ENCODE measurements around the gene MXD1. TPM values are rescaled to one million over a fixed set of nuclear protein-coding genes. Genes with fewer than 3 reads are reported as not detected.
"Not testable (repeated sequence)": the region's sequence is repeated elsewhere in the genome, so short reads cannot be mapped to it uniquely, and the experiment has no call there.

The MXD1 gene, protein sequence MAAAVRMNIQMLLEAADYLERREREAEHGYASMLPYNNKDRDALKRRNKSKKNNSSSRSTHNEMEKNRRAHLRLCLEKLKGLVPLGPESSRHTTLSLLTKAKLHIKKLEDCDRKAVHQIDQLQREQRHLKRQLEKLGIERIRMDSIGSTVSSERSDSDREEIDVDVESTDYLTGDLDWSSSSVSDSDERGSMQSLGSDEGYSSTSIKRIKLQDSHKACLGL
- 10 to 100 TPM; 16.3 to 94.3 (median 33.8) TPM for total RNA-seq

DNA sequence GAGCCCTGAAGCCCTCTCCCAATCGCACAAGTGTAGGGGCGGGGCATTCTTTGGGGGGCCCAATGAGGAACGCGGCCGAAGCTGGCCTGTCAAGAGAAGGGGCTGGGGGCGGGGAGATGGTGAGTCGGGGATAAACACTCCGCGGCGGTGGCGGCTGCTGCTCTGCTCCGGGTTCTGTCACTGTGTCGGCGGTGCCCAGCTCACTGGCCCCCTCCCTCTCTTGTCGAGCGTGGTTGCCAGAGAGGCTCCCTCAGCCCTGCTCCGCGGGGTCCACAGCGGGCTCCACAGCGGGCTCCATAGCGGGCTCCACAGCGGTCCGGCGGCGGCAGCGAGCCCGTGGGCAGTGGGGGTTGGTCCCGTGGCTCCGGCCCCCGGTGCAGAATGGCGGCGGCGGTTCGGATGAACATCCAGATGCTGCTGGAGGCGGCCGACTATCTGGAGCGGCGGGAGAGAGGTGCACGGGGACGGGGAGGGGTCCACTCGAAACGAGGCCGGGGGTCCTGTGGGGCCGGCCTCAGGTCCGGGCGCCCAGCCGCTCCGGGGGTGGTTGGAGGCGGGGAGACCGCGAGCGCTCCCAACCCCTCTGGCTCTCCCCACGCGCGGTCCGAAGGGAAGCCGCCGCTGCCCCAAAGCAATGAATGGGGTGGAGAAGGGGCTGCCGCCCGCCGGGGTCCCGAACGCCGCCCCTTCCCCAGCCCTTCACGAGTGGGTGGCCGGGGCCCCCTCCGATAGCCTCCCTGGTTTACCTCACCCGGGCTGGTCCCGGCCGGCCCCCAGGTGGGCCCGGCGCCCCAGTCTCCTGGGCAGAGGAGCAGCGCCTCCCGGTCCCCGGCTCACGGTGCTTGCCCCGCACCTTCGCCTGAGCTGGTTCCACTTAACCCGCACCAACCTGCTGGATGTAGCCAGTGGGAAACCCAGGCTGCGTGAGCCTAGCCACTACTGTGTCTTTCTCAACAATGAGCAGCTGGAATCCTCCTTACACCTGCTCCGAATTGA is at the start of gene MXD1:
Gene MXD1 (plus strand): TSS at position 160 of the 996 bp plus-strand sequence. CDS start 222 bp downstream, at position 382.
- H3K36me3 ChIP-seq = peaks cover 3 to 22% (median 5%) of the 10 kb centered on the region in 4 donors
- DNase-seq (peak; percentile 53 to 94), ATAC-seq (ENCODE audit: low FRiP score in 2 of 2) (peak in 1 of 2 donors; percentile 1)
- peak within 1 kb of the TSS; percentile 85 to 93 (median 88) for H3K4me3 ChIP-seq
- H3K9me3 ChIP-seq = no peaks in the 10 kb centered on the region
- H3K4me1 ChIP-seq = peaks cover 18 to 37% (median 29%) of the 10 kb centered on the region in 4 donors
- 0 to 1% methylated on average over 10 to 50 of the region's 81 CpGs for WGBS, 2 donors
- H3K27ac ChIP-seq = peak within 1 kb of the TSS; percentile 91 to 100 (median 96)
- TF ChIP-seq POLR2AphosphoS5 (IDR thresholded peaks at IDR 0.05) (peak; percentile 82 to 96), POLR2A (IDR thresholded peaks at IDR 0.05) (peak; percentile 87 to 96 (median 95)), EP300 (IDR thresholded peaks at IDR 0.05) (no peak)
- TF ChIP-seq, protein P1, sequence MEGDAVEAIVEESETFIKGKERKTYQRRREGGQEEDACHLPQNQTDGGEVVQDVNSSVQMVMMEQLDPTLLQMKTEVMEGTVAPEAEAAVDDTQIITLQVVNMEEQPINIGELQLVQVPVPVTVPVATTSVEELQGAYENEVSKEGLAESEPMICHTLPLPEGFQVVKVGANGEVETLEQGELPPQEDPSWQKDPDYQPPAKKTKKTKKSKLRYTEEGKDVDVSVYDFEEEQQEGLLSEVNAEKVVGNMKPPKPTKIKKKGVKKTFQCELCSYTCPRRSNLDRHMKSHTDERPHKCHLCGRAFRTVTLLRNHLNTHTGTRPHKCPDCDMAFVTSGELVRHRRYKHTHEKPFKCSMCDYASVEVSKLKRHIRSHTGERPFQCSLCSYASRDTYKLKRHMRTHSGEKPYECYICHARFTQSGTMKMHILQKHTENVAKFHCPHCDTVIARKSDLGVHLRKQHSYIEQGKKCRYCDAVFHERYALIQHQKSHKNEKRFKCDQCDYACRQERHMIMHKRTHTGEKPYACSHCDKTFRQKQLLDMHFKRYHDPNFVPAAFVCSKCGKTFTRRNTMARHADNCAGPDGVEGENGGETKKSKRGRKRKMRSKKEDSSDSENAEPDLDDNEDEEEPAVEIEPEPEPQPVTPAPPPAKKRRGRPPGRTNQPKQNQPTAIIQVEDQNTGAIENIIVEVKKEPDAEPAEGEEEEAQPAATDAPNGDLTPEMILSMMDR (IDR thresholded peaks at IDR 0.05) = peak in 3 of 6 experiments; percentile 6 to 17 (median 6)
- no peaks in the 10 kb centered on the region for H3K27me3 ChIP-seq

DNA sequence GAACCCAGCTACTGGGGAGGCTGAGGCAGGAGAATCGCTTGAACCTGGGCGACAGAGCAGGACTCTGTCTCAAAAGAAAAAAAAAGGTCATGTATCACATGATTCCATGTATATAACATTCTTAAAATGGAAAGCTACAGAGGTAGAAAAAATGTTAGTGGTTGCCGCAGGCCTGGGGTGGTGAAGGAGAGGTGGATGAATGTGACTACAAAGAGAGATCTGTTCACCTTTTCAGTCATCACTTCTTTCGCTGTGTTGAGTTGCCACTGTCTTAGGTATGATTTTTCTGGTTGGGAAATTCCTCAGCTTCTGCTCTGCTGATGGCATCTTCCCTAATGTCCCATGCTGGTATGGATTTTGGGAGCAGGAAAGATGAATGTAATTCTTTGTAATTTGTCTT is 26.5 kb upstream of the MXD1 start:
- H3K27me3 ChIP-seq = no peaks in the 10 kb centered on the region
- TF ChIP-seq, protein P1 (IDR thresholded peaks at IDR 0.05) = no peak
- no peaks in the 10 kb centered on the region for H3K36me3 ChIP-seq
- H3K27ac ChIP-seq = no peak overlapping the region
- no peaks in the 10 kb centered on the region for H3K9me3 ChIP-seq
- ATAC-seq (ENCODE audit: low FRiP score in 2 of 2) (no peak), DNase-seq (no peak)
- H3K4me3 ChIP-seq = no peak overlapping the region
- WGBS, 2 donors = 89 to 97% methylated on average over 4 of the region's 4 CpGs
- peaks cover 0 to 4% (median 2%) of the 10 kb centered on the region in 4 donors for H3K4me1 ChIP-seq

DNA sequence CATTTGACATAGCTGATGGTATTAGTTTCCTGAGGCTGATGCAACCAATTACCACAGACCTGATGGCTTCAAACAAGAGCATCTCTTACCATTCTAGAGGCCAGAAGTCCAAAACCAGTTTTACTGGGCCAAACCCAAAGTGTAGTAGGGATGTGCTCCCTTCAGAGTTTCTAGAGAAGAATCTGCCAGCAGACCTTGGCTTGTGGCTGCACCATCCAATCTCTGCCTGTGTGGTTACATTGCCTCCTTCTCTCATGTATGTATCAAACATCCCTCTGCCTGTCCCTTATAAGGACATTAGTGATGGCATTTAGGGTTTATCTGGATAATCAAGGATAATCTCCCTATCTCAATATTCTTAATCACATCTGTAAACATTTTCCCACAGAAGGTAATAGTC is 25.6 kb upstream of the MXD1 start:
- no peak for DNase-seq
- TF ChIP-seq, protein P1 (IDR thresholded peaks at IDR 0.05) = no peak
- TF ChIP-seq EP300 (IDR thresholded peaks at IDR 0.05) (no peak), POLR2AphosphoS5 (IDR thresholded peaks at IDR 0.05) (no peak), POLR2A (IDR thresholded peaks at IDR 0.05) (no peak)
- Histone ChIP-seq H3K4me3 (no peak overlapping the region), H3K9me3 (no peaks in the 10 kb centered on the region), H3K36me3 (no peaks in the 10 kb centered on the region), H3K4me1 (peaks cover 0 to 7% (median 2%) of the 10 kb centered on the region in 4 donors), H3K27me3 (no peaks in the 10 kb centered on the region), H3K27ac (no peak overlapping the region)
- no peak for ATAC-seq (ENCODE audit: low FRiP score in 2 of 2)

DNA sequence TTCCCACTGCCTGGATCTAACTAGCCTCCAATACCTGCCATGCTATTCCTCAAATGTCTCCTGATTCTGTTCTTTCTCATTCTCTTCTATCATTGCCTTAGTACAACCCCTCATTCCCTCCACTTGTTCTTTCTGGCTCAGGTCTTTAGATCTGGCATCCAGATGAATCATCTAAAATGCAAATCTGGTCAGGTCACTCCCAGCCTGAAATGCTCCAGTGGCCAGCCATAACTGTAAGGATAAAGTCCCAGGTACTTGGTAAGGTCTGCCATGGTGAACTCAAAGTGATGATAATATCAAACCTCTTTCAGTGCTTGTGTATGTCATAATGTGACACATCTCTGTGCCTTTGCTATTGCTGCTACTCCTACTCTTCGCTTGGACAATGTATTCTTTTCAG is 24.0 kb upstream of the MXD1 start:
- WGBS, 2 donors = 54 to 64% methylated on average over 1 of the region's 1 CpG
- no peaks in the 10 kb centered on the region for H3K9me3 ChIP-seq
- no peak overlapping the region for H3K27ac ChIP-seq
- TF ChIP-seq EP300 (IDR thresholded peaks at IDR 0.05) (no peak), POLR2AphosphoS5 (IDR thresholded peaks at IDR 0.05) (no peak), POLR2A (IDR thresholded peaks at IDR 0.05) (no peak)
- TF ChIP-seq, protein P1 (IDR thresholded peaks at IDR 0.05) = no peak
- H3K4me3 ChIP-seq = no peak overlapping the region
- no peak for ATAC-seq (ENCODE audit: low FRiP score in 2 of 2)
- peaks cover 12 to 22% (median 15%) of the 10 kb centered on the region in 4 donors for H3K4me1 ChIP-seq
- DNase-seq = no peak
- H3K27me3 ChIP-seq = no peaks in the 10 kb centered on the region
- H3K36me3 ChIP-seq = peaks cover 0 to 6% (median 0%) of the 10 kb centered on the region in 4 donors

DNA sequence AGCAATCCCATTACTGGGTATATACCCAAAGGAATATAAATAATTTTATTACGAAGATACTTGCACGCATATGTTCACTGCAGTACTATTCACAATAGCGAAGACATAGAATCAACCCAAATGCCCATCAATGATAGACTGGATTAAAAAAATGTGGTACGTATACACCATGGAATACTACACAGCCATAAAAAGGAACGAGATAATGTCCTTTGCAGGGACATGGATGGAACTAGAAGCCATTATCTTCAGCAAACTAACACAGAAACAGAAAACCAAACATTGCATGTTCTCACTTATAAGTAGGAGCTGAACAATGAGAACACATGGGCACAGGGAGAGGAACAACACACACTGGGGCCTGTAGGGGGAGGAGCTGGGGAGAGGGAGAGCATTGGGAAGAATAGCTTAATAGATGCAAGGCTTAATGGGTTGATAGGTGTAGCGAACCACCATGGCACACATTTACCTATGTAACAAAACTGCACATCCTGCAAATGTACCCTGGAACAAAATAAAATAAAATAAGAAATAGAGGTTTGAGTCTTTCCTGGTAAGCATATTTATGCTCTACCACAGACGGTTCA is 22.0 kb upstream of the MXD1 start:
- H3K4me3 ChIP-seq = peak overlapping the region in 1 of 4 donors; percentile 89
- WGBS, 2 donors = 93 to 95% methylated on average over 7 of the region's 7 CpGs
- H3K27ac ChIP-seq = not testable (repeated sequence)

More for the DNA sequence above, 22.0 kb upstream of the MXD1 start:
- not testable (repeated sequence) for ATAC-seq (ENCODE audit: low FRiP score in 2 of 2); DNase-seq; H3K9me3 ChIP-seq; H3K27me3 ChIP-seq
- Histone ChIP-seq H3K36me3 (peaks cover 6 to 27% (median 14%) of the 10 kb centered on the region in 4 donors), H3K4me1 (peaks cover 12 to 23% (median 16%) of the 10 kb centered on the region in 4 donors)

Data from upper lobe of left lung (tissue), 6 donors.